ENCODE data around the gene SENP7.
"Not testable (repeated sequence)": the region's sequence is repeated elsewhere in the genome, so short reads cannot be mapped to it uniquely, and the experiment has no call there.

The SENP7 gene

DNA sequence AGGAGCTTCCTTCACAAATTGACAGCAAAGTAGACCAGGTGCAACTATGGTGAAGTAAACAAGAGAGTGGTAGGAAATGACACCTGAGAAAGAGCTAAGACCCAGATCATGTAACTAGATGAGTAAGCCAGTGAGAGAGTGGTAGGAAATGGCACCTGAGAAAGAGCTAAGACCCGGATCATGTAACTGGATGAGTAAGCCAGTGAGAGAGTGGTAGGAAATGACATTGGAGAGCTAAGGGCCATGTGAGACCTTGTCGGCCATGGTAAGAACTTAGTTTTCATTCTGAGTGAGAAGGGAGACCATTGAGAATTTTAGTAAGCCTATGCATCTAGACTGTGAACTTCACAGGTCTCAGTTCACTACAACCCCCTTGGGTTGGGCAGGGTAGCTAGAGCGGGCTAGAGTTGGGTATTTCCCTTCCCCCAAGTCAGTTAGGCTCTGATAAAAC lies 5.4 kb upstream of the SENP7 start:
- TF ChIP-seq POLR2AphosphoS5 (IDR thresholded peaks at IDR 0.05; ENCODE audit: low read depth, low read length) (peak; percentile 57), TAF1 (IDR thresholded peaks at IDR 0.05; ENCODE audit: borderline replicate concordance, low read depth, low read length) (0 out of 2 replicates have a peak, but pooled peaks have one; percentile 49), POLR2A (IDR thresholded peaks at IDR 0.05; ENCODE audit: low read depth, low read length) (peak; percentile 65)
- DNase-seq (ENCODE audit: insufficient read length), result peak; percentile 32
- FAIRE-seq, result peak; percentile 98

DNA sequence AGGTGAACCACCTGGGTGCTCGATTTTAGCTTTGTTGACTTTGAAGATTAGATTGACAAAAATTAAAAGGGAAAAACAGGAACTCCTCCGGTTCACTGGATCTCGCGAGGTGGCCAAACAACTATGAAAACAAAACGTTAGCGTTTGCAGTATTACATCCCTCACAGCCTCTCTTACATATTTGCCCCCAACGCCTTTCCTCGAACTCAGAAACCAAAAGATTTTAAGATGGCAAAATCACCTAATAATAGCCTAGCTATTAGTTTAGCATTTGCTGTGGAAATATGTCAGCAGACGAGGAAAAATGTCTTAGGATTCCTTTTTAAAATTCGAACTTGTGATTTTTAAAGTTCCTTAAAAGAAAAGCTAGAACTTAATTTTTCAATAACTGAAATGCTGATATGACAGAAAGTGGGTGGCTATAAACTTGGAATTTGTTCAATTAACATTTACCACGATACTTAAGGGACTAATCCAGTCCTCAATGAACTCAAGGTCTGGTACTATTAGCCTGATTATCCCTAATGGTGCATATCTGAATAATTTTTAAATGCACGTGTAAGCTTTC lies 491 bp upstream of the SENP7 start:
- TF ChIP-seq POLR2AphosphoS5 (IDR thresholded peaks at IDR 0.05; ENCODE audit: low read depth, low read length) (no peak), TAF1 (IDR thresholded peaks at IDR 0.05; ENCODE audit: borderline replicate concordance, low read depth, low read length) (no peak; the same call in 1 of the 2 replicates)
- FAIRE-seq, result no peak
- DNase-seq (ENCODE audit: insufficient read length), result peak; percentile 45

DNA sequence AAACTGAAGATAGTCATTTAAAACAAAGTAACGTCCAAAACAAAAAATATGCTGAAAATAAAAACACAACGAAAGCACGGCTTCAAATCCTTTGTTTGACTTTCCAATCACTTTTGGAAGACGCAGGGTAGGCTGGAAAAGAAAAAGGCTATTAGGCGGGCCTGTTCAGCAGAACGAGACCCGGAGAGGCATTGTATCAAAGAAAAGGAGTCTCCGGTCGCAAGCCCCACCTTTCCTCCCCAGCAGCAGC lies 691 bp downstream of the SENP7 start:
- TF ChIP-seq TAF1 (IDR thresholded peaks at IDR 0.05; ENCODE audit: borderline replicate concordance, low read depth, low read length) (no peak), POLR2AphosphoS5 (IDR thresholded peaks at IDR 0.05; ENCODE audit: low read depth, low read length) (no peak), POLR2A (IDR thresholded peaks at IDR 0.05; ENCODE audit: low read depth, low read length) (no peak)
- DNase-seq (ENCODE audit: insufficient read length), result no peak
- FAIRE-seq, result no peak

DNA sequence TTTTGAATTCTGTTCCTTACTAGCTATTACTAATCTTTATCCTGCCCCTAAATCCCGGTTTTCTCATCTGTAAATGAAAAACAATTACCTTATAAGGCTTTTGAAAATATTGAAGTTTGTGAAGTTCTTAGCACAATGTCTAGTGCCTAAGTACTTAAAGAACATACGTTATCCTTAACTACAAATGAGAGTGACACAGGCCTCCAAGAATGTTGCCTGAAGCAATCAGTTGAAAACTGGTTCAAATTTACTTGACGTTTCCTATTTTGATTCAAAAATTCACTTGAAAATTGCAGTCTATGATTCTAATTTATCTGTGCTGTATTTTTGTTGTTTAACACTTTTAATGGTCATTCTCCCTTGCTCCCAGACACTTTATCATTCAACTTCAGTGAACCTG lies 3.2 kb downstream of the SENP7 start:
- no peak for DNase-seq (ENCODE audit: insufficient read length)
- no peak for TF ChIP-seq TAF1 (IDR thresholded peaks at IDR 0.05; ENCODE audit: borderline replicate concordance, low read depth, low read length)
- TF ChIP-seq POLR2AphosphoS5 (IDR thresholded peaks at IDR 0.05; ENCODE audit: low read depth, low read length), result no peak
- no peak for TF ChIP-seq POLR2A (IDR thresholded peaks at IDR 0.05; ENCODE audit: low read depth, low read length)
- no peak for FAIRE-seq

DNA sequence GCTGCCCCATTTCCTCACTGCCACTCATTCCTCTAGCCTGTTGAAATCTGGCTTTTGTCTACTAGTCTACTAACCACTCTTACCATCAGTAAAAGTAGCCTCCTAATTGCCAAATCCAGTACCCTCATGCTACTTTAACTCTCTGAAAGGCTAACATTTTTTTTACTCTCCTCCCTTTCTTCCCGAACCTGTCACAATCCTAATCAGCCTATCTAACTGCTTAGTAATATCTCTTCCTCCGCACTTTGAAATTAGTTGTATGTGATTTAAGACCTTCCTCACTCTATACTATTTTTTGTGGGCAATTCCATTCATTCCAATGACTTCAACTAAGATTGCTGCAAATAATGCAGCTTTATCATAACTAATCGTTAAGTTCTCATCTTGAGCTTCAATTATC lies 3.7 kb downstream of the SENP7 start:
- FAIRE-seq (no peak), DNase-seq (ENCODE audit: insufficient read length) (no peak)
- TF ChIP-seq POLR2AphosphoS5 (IDR thresholded peaks at IDR 0.05; ENCODE audit: low read depth, low read length) (no peak), TAF1 (IDR thresholded peaks at IDR 0.05; ENCODE audit: borderline replicate concordance, low read depth, low read length) (no peak), POLR2A (IDR thresholded peaks at IDR 0.05; ENCODE audit: low read depth, low read length) (no peak)

DNA sequence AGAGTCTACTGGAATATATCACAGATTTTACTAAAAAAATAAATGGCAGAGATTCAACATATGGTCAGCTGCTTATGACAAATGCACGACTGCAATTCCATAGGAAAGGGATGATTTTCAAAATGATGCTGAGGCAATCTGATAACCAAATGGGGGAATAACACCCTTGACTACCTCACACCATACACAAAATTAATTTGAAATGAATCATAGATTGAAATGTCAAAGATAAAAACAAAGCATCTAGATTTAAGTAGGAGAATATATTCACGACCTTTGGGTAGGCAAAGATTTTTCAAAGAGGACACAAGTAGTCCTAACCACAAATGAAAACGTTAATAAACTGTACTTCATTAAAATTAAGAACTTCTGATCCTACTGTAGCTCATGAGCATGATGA lies 11.2 kb downstream of the SENP7 start:
- TF ChIP-seq TAF1 (IDR thresholded peaks at IDR 0.05; ENCODE audit: borderline replicate concordance, low read depth, low read length), result no peak
- TF ChIP-seq POLR2AphosphoS5 (IDR thresholded peaks at IDR 0.05; ENCODE audit: low read depth, low read length), result no peak
- TF ChIP-seq POLR2A (IDR thresholded peaks at IDR 0.05; ENCODE audit: low read depth, low read length), result no peak
- DNase-seq (ENCODE audit: insufficient read length), result no peak
- FAIRE-seq, result no peak

DNA sequence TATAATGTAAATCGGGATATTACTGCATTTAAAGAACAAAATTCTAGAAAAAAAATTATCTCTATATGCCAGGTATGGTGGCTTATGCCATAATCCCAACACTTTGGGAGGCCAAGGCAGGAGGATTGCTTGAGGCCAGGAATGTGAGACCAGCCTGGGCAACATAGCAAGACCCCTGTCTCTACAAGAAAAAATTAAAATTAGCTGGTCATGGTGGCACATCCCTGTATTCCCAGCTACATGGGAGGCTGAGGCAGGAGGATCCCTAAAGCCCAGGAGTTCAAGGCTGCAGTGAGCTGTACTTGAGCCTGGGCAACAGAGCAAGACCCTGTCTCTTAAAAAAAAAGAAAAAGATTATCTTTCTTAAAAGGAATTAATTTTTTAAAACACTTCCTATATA lies 12.8 kb downstream of the SENP7 start:
- no peak for TF ChIP-seq TAF1 (IDR thresholded peaks at IDR 0.05; ENCODE audit: borderline replicate concordance, low read depth, low read length)
- no peak for TF ChIP-seq POLR2A (IDR thresholded peaks at IDR 0.05; ENCODE audit: low read depth, low read length)
- no peak for TF ChIP-seq POLR2AphosphoS5 (IDR thresholded peaks at IDR 0.05; ENCODE audit: low read depth, low read length)
- no peak for DNase-seq (ENCODE audit: insufficient read length)
- peak; percentile 66 for FAIRE-seq

DNA sequence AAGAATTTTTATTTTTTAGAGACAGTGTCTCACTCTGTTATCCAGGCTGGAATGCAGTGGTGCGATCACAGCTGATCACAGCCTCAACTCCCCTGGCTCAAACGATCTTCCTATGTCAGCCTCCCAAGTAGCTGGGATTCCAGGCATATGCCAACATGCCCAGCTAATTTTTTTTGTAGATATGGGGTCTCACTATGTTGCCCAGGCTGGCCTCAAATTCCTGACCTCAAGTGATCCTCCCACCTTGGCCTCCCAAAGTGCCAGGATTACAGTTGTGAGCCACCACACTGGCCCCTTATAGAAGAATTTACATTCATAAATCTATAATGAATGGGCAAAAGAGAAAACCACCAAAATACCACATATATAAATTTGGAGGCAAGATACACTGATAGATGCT lies 15.2 kb downstream of the SENP7 start:
- TF ChIP-seq POLR2AphosphoS5 (IDR thresholded peaks at IDR 0.05; ENCODE audit: low read depth, low read length), result no peak
- TF ChIP-seq TAF1 (IDR thresholded peaks at IDR 0.05; ENCODE audit: borderline replicate concordance, low read depth, low read length), result no peak
- TF ChIP-seq POLR2A (IDR thresholded peaks at IDR 0.05; ENCODE audit: low read depth, low read length), result no peak
- DNase-seq (ENCODE audit: insufficient read length), result no peak
- FAIRE-seq, result no peak

DNA sequence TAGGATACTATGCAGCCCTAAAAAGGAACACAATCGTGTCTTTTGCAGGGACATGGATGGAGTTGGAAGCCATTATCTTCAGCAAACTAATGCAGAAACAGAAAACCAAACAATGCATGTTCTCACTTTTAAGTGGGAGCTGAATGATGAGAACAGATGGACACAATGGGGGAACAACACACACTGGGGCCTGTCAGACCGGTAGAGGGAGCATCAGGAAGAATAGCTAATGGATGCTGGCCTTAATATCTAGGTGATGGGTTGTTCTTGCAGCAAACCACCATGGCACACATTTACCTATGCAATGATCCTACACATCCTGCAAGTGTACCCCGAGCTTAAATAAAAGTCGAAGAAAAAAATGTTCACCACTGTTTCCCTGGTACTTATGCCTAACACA lies 17.5 kb downstream of the SENP7 start:
- no peak for FAIRE-seq
- no peak for DNase-seq (ENCODE audit: insufficient read length)

DNA sequence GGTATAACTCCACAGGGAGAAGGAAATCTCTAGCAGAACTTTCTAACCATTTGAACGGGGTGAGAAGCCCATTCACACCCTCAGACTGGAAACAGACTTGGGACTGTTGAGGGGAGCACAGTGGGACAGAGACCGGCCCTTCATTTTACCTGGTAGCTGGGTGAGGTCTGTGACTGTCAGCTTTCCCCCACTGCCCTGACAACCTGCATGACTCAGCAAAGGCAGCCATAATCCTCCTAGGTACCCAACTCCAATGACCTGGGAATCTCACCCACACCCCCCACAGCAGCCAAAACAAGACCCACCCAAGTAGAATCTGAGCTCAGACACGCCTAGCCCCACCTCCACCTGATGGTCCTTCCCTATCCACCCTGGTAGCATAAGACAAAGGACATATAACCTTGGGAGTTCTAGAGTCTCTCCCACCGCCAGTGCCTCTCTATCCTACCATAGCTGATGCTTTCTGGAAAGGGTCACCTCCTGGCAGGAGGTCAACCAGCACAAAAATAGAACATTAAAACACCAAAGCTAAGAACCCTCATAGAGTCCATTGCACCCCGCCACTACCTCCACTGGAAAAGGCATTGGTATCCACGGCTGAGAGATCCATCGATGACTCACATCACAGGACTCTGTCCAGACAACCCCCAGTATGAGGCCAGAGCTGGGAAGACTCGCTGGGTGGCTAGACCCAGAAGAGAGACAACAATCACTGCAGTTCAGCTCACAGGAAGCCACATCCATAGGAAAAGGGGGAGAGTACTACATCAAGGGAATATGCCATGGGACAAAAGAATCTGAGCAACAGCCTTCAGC lies 28.0 kb downstream of the SENP7 start:
- no peak for DNase-seq (ENCODE audit: insufficient read length)
- FAIRE-seq, result no peak
- TF ChIP-seq POLR2A (IDR thresholded peaks at IDR 0.05; ENCODE audit: low read depth, low read length), result no peak

More for the DNA sequence above, 17.5 kb downstream of the SENP7 start:
- no peak for TF ChIP-seq TAF1 (IDR thresholded peaks at IDR 0.05; ENCODE audit: borderline replicate concordance, low read depth, low read length)
- no peak for TF ChIP-seq POLR2A (IDR thresholded peaks at IDR 0.05; ENCODE audit: low read depth, low read length)
- no peak for TF ChIP-seq POLR2AphosphoS5 (IDR thresholded peaks at IDR 0.05; ENCODE audit: low read depth, low read length)

DNA sequence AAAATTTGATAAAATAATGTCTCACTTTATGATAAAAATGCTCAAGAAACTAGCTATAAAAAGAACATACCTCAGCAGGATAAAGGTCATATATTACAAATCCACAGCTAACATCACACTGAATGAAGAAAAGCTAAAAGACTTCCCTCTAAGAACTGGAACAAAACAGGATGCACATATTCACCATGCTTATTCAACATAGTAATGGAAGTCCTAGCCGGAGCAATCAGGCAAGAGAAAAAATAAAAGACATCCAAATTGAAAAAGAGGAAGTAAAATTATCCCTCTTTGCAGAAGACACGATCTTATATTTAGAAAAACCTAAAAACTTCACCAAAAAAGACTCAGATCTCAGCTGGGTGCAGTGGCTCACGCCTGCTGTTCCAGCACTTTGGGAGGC lies 34.0 kb downstream of the SENP7 start:
- no peak for FAIRE-seq

DNA sequence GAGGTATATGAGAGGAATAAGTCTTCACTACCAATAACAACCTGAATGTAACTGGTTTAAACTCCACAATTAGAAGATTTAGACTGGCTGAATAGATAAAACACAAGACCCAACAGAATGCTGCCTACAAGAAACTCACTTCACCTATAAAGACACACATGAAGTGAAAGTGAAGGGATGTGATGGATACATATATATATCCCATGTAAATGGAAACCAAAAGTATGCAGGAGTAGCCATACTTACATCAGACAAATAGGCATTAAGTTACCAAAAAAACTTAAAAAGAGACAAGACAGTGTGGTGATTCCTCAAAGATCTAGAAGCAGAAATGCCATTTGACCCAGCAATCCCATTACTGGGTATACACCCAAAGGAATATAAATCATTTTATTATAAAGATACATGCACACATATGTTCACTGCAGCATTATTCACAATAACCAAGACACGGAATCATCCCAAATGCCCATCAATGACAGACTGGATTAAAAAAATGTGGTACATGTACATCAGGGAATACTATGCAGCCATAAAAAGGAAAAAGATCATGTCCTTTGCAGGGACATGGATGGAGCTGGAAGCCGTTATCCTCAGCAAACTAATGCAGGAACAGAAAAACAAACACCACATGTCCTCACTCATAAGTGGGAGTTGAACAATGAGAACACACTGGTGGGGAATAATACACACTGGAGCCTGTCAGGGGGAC lies 38.0 kb downstream of the SENP7 start:
- not testable (repeated sequence) for DNase-seq (ENCODE audit: insufficient read length); FAIRE-seq

More for the DNA sequence above, 34.0 kb downstream of the SENP7 start:
- DNase-seq (ENCODE audit: insufficient read length), result no peak
- TF ChIP-seq POLR2A (IDR thresholded peaks at IDR 0.05; ENCODE audit: low read depth, low read length) (no peak), TAF1 (IDR thresholded peaks at IDR 0.05; ENCODE audit: borderline replicate concordance, low read depth, low read length) (no peak), POLR2AphosphoS5 (IDR thresholded peaks at IDR 0.05; ENCODE audit: low read depth, low read length) (no peak)

DNA sequence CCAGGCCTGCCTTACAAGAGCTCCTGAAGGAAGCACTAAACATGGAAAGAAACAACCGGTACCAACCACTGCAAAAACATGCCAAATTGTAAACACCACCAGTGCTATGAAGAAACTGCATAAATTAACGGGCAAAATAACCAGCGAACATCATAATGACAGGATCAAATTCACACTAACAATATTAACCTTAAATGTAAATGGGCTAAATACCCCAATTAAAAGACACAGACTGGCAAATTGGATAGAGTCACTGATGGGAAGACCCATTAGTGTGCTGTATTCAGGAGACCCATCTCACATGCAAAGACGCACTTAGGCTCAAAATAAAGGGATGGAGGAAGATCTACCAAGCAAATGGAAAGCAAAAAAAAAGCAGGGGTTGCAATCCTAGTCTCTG lies 44.3 kb downstream of the SENP7 start:
- FAIRE-seq; DNase-seq (ENCODE audit: insufficient read length): not testable (repeated sequence)

DNA sequence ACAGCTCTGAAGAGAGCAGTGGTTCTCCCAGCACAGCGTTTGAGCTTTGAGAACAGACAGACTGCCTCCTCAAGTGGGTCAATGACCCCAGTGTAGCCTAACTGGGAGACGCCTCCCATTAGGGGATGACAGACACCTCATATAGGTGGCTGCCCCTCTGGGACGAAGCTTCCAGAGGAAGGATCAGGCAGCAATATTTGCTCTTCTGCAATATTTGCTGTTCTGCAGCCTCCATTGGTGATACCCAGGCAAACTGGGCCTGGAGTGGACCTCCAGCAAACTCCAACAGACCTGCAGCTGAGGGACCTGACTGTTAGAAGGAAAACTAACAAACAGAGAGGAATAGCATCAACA lies 45.7 kb downstream of the SENP7 start:
- not testable (repeated sequence) for DNase-seq (ENCODE audit: insufficient read length); FAIRE-seq

Measured in GM12892 (cell line).